ENCODE data around the gene PRDX5.

DNA sequence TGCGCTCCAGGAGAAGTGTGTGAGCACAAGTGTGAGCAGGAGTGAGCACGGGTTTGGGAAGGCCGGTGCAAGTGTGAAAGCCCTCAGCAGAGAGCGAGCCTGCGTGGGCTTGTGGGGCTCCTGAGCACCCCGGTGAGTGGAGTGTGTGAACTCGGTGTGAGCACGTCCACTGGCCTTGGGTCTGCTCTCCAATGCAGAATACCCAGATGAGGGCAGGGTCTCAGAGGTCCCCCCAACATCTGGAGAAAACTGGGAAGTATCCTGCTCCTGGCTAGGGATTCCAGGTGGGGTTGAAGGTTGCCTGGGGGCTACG is 11.4 kb upstream of the PRDX5 start:
- no peak for TF ChIP-seq RAD21 (IDR thresholded peaks at IDR 0.05; ENCODE audit: insufficient read depth, low read depth, low read length)
- TF ChIP-seq GABPA (IDR thresholded peaks at IDR 0.05; ENCODE audit: low read depth), result no peak
- TF ChIP-seq, protein P1, sequence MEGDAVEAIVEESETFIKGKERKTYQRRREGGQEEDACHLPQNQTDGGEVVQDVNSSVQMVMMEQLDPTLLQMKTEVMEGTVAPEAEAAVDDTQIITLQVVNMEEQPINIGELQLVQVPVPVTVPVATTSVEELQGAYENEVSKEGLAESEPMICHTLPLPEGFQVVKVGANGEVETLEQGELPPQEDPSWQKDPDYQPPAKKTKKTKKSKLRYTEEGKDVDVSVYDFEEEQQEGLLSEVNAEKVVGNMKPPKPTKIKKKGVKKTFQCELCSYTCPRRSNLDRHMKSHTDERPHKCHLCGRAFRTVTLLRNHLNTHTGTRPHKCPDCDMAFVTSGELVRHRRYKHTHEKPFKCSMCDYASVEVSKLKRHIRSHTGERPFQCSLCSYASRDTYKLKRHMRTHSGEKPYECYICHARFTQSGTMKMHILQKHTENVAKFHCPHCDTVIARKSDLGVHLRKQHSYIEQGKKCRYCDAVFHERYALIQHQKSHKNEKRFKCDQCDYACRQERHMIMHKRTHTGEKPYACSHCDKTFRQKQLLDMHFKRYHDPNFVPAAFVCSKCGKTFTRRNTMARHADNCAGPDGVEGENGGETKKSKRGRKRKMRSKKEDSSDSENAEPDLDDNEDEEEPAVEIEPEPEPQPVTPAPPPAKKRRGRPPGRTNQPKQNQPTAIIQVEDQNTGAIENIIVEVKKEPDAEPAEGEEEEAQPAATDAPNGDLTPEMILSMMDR (IDR thresholded peaks at IDR 0.05 in 2 of 3, conservative IDR thresholded peaks at IDR 0.05 in 1 of 3; ENCODE audit: control insufficient read depth in 2 of 3, extremely low read depth in 1 of 3, insufficient read depth in 1 of 3, low read depth in 3 of 3, low read length in 3 of 3), result no peak

Data from GM12878 (cell line).